ENCODE data around the gene EIF4A2.
"Not testable (repeated sequence)": the region's sequence is repeated elsewhere in the genome, so short reads cannot be mapped to it uniquely, and the experiment has no call there.

Gene EIF4A2

GRCh38 chr3:186789554-186790260, 6.3 kb downstream of the EIF4A2 start:
- H3K4me3 ChIP-seq (ENCODE audit: low read length): no peak overlapping the region
- TF ChIP-seq CTCF (IDR thresholded peaks at IDR 0.05; ENCODE audit: insufficient read depth, low read depth, low read length, missing control alignments): no peak
- no peak for DNase-seq (ENCODE audit: low read depth)

- H3K4me3 ChIP-seq (ENCODE audit: low read length): no peak overlapping the region
- peak; percentile 49 for DNase-seq (ENCODE audit: low read depth)
- TF ChIP-seq CTCF (IDR thresholded peaks at IDR 0.05; ENCODE audit: insufficient read depth, low read depth, low read length, missing control alignments): no peak
Measured at GRCh38 chr3:186790261-186790981, 7.0 kb downstream of the EIF4A2 start.

- no peak overlapping the region for H3K4me3 ChIP-seq (ENCODE audit: low read length)
- DNase-seq (ENCODE audit: low read depth): no peak
- TF ChIP-seq CTCF (IDR thresholded peaks at IDR 0.05; ENCODE audit: insufficient read depth, low read depth, low read length, missing control alignments): no peak
Measured at GRCh38 chr3:186798239-186798874, 15.0 kb downstream of the EIF4A2 start.

GRCh38 chr3:186800285-186800684, 16.9 kb downstream of the EIF4A2 start:
- H3K4me3 ChIP-seq (ENCODE audit: low read length): no peak overlapping the region
- DNase-seq (ENCODE audit: low read depth): no peak

GRCh38 chr3:186802701-186803100, 19.3 kb downstream of the EIF4A2 start:
- no peak overlapping the region for H3K4me3 ChIP-seq (ENCODE audit: low read length)
- no peak for DNase-seq (ENCODE audit: low read depth)
- no peak for TF ChIP-seq CTCF (IDR thresholded peaks at IDR 0.05; ENCODE audit: insufficient read depth, low read depth, low read length, missing control alignments)

More at GRCh38 chr3:186800285-186800684, 16.9 kb downstream of the EIF4A2 start:
- TF ChIP-seq CTCF (IDR thresholded peaks at IDR 0.05; ENCODE audit: insufficient read depth, low read depth, low read length, missing control alignments): no peak

GRCh38 chr3:186803447-186803846, 20.1 kb downstream of the EIF4A2 start:
- not testable (repeated sequence) for DNase-seq (ENCODE audit: low read depth); H3K4me3 ChIP-seq (ENCODE audit: low read length)
